ENCODE data around the gene C9orf40.
A peak's percentile ranks its signal among the peaks of the same experiment; 100 is the strongest.

Gene C9orf40, protein sequence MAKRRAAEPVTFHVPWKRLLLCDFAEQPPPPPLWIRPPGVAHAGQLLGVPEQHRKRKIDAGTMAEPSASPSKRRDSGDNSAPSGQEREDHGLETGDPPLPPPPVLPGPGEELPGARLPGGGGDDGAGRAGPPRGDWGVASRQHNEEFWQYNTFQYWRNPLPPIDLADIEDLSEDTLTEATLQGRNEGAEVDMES

DNA sequence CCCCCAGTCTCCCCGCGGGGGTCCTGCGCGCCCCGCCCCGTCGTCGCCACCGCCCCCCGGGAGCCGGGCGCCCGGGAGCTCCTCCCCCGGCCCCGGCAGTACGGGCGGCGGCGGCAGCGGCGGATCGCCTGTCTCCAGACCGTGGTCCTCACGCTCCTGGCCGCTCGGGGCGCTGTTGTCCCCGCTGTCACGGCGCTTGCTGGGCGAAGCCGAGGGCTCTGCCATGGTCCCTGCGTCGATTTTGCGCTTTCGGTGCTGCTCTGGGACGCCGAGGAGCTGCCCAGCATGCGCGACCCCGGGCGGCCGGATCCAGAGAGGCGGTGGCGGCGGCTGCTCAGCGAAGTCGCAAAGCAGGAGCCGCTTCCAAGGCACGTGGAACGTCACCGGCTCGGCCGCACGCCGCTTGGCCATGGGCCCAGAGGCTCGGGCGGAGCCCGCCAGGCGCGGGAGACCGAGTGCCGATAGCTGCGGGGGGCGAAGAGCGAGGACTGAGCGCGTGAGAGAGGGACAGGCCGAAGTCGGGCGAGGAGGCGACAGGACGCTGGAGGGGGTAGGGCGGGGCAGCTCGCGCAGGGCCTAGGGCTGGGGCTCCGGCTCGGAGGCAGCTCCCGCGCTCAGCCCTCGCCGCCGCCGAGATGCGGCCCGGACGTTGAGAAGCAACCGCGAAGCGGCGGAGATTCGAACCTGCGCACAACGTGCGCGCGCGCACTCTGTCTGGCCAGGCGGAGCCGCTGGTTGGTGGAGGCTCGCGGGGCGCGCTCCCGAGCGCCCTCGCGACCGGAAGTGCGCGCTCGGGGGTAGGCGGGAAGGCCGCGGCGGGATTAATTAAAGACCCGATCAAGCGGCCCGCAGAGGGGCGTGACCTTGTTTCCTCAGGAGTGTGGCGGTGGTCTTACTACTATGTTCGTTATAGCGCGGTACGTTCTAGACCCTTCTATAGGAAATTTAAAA lies at the start of gene C9orf40:
Gene C9orf40, minus strand, starts transcription at position 712 of the 951 bp plus-strand sequence. Its CDS starts 301 bp downstream, at position 411.
- intact Hi-C loops (cut with DNase I), result loop anchor here (2.0 to 5.0 kb wide), 3 partner anchors 75 to 175 kb away; partner anchors contain the start of gene CARNMT1
- DNase-seq, result peak; percentile 72 to 95 (median 91)

DNA sequence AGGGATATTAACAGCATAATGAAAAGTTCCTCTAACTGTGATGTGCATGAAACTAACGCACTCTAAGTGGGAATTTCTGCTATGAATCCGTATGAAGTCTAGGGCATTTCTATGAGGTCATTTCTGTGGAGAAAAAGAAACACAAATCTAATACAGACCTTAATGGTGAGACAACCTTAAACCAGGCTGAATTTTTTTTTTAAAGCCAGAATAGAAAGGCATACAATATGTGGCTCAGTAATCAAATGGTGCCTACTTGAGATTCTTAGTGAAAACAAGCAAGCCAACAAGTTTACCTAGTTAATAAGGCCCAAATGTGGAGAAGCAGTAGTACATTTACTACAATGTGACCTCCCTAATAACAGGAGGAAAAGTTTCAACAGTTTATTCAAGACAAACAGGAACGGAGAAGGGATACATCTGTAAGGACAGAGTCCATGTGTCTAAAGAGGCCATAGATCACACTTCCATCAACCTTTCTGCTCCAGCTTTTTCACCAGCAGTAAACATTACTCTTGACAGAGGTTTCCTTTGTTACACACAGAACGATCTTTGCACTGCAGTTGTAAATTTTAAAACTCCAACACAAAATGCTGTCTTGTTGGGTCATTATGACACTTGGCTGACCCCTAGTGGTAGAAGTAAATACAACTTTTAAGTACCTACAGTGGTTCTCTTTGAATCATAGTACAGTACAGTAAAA lies 49.2 kb upstream of the C9orf40 start:
- intact Hi-C loops (cut with DNase I), result loop anchor here (5.0 kb wide), 1 partner anchor 230 kb away; no protein-coding TSS in a partner anchor
- DNase-seq, result peak in 8 of 42 donors; percentile 5 to 67 (median 19)

DNA sequence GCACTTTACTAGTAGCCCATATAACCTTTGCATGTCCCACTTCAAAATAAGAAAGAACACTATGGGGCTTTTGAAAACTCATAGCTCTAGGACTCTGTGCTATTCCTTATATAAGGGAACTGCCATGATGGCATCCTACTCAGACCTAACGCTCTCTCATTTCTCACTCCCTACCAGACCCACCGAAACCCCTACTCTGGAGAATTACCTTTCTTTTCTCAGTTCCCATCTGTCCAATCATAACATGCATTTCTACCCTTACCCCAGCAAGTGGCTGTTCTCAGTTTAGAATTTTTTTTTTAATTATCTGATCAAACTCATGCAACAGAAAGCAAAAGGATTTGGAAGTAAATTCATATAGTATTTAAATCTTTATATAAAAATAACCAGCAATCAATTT lies 48.1 kb upstream of the C9orf40 start:
- DNase-seq, result no peak
- intact Hi-C loops (cut with DNase I), result loop anchor here (5.0 kb wide), 1 partner anchor 229 kb away; no protein-coding TSS in a partner anchor

DNA sequence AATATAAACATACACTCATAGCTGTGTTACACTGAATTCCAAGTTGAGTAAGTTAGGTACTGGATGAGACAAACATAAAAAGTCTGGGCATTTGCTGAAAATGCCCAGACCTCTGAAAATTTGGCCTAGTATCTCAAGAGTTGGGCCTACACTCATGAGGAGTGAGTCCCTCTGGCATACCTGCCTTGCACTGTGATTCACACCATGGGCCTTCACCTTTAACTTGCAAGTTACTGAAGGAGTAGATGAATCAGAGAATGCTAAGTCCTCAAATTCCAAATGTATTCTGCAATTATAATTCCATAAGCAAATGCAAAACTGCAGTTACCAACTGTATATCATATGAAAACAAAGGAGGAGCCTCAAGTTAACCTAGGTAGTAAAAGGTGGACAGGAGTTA lies 32.3 kb upstream of the C9orf40 start:
- no peak for DNase-seq
- intact Hi-C loops (cut with DNase I), result no loop called here

DNA sequence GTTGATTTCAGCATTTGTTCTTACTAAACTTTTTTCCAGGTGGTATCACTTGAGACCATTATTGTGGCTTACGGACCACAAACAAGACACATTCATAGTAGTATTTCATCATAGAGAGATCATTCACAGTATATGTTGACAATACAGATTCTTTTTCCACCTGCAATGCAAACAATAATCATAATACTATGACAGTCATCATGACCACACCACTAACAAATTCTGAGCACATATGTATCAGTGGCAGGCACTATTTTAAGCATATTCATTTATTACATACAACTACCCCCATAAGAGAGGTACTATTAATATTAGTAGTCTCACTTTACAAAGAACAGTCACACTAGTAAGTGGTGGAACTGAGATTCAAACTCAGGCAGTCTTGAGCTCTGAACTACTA lies 31.0 kb upstream of the C9orf40 start:
- intact Hi-C loops (cut with DNase I), result no loop called here
- DNase-seq, result no peak

DNA sequence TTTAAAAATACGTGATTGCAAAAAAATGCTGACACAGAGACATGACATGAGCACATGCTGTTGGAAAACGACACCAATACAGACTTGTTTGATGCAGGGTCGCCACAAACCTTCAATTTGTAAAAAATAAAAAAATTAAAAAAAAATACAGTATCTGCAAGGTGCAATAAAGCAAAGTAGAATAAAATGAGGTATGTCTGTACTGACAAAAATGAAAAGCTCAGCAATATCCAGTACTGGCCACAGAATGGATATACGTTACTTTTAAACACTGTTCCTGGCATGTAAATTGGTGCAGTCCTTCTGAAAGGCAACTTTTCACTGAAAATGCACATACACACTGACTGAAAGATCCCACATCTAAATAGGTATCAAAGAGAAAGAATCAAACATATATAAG lies 27.1 kb upstream of the C9orf40 start:
- intact Hi-C loops (cut with DNase I), result no loop called here

DNA sequence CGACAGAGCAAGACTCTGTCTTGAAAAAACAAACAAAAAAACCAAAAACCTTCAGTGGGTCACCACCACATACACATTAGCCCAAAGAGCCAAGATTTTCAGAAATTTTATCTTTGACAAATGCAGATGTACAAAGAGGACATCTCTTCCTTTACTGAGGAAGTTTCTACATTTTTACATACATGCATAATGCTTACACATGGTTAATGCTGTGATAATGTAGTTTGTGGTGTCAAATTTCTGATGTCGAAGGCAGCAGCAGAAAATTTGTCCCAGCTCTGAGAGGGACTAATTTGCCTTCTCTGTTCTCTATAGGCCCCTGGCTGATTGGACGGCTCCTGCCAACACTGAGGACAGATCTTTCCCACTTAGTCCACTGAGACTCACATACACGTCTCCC lies 24.6 kb upstream of the C9orf40 start:
- no peak for DNase-seq
- intact Hi-C loops (cut with DNase I), result no loop called here

More for the DNA sequence above, 27.1 kb upstream of the C9orf40 start:
- no peak for DNase-seq

DNA sequence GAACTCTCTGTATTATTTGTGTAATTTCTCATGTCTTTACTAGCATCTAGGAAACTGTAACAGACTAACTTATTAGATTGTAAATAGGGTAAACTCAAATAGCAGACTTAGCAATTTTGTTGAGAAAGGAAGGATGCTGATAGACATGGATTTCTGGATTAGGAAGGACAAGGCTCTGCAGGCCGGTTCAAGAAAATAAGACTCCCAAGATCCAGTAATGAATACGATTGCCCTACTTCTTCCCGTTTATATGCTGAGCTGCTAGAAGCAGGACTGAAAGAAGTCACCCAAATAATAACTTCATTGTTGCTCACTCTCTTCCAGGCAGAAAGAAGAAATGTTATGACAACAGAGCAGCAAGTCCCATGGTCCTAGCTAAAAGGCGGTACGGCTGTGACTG lies 22.8 kb upstream of the C9orf40 start:
- no peak for DNase-seq
- intact Hi-C loops (cut with DNase I), result no loop called here

DNA sequence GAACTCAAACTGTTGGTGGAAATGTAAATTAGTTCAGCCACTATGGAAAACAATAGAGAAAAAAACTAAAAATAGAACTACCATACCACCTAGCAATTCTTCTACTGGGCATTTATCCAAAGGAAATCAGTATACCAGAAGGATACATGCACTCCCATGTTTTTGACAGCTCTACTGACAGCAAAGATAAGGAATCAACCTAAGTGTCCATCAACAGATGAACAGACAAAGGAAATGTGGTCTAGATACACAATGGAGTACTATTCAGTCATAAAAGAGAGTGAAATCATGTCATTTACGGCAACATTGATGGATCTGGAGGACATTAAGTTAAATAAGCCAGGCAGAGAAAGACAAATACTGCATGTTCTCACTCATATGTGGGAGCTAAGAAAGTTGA lies 21.8 kb upstream of the C9orf40 start:
- no peak for DNase-seq
- intact Hi-C loops (cut with DNase I), result no loop called here

DNA sequence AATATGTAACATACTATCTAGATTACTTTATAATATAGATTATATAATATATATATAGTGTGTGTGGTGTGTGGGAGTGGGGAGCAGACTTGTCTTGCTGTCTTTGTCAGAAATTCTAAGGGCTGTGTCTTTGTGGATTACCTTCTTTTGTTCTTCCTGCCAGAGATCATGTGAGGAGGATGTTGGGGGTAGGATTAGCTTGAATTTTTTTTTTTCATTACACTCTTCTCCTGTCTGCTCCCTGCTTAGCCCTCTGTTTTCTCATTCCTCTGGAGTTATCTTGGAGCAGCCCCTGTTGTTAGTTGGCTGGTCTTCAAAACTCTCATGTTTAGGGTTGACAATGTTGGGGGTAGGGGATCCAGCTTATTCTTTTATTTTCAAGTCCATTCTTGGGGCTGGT lies 21.0 kb upstream of the C9orf40 start:
- DNase-seq, result no peak
- intact Hi-C loops (cut with DNase I), result no loop called here

DNA sequence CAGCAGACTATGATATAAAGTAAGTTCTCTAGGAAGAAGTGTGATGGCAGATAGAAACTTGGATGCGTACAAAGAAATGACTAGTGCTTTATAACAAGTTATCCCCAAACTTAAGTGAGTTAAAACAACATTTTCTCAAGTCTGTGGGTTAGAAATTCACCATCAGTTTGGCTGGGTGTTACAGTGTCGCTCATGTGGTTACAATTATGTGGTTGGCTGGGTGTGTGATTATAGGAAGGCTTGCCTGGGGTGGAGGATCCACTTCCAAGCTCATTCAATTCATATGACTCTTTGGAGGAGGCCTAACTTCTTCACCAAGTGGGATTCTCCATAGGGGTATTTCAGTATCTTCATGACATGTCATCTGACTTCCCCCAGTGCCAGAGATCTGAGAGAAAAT lies 10.3 kb upstream of the C9orf40 start:
- intact Hi-C loops (cut with DNase I), result no loop called here
- no peak for DNase-seq

DNA sequence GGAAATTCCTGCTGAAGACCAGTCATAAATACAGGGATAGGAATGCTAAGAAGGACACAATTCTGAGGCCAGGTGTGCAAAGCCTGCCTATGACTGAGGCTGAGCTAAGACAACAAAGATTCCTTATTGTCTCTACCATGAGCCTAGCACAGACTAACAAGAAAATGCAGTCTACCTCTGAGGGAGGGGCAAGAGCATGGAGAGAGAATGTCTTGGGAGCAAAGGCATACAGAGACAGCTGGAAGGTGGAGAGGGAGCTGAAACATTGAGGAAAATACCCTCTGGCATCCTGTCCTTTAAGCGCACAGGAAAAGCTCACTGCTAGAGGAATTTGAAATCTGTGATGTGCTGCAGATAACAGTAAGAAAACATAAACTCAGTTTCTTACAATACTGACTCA lies 8.8 kb upstream of the C9orf40 start:
- intact Hi-C loops (cut with DNase I), result no loop called here
- DNase-seq, result no peak

DNA sequence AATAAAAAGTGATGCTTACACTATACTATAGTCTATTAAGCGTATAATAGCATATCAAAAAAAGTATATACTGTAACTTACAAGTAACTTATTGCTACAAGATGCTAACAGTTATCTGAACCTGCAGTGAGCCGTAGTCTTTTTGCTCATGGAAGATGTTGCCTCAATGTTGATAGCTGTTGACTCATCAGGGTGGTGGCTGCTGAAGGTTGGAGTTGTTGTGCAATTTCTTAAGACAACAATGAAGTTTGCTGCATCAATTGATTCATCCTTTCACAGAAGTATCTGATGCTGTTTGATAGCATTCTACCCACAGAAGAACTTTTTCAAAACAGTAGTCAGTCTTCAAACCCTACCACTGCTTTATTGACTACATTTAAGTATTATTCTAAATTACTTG lies 7.8 kb upstream of the C9orf40 start:
- DNase-seq, result no peak
- intact Hi-C loops (cut with DNase I), result no loop called here

DNA sequence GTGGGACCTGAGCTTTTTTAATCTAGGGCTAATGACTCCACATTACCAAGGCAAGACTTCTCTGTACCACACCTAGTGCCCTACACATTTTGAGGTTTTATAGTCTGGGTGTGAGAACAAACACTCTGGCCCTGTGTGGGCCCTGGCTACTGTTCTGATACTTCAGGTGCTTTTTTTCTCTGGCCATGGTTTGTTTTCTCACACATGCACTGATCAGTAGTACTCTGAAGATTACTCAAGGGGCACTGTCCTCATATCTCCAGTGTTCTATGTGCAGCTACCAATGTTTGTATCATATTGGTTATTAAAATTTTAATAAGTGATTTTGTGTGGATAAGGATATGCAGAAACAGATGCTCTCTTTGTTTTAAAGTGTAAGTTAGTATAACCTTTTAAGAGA lies 5.9 kb upstream of the C9orf40 start:
- intact Hi-C loops (cut with DNase I), result no loop called here
- DNase-seq, result no peak

DNA sequence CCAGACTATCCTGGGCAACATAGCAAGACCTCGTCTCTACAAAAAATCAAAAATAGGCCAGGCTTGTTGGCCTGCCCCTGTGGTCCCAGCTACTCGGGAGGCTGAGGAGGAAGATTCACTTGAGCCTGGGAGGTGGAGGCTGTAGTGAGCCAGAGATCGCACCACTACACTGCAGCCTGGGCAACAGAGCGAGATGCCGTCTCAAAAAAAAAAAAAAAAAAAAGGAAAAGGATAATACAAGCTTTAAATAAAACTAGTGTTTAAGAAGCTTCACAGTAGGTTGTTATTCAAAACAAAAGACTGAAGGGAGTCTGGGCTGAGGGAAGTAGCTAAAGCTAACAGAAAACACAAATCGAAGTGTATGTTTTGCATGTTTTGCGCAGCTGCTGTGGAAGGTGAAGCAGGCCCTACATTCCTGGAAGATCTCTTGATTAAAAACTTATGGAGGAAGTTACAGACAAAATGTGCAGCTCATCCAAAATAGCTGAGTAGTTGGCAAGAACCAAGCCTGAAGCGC lies 581 bp upstream of the C9orf40 start:
- intact Hi-C loops (cut with DNase I), result loop anchor here (2.0 to 5.0 kb wide), 3 partner anchors 74 to 176 kb away; partner anchors contain the start of gene CARNMT1

DNA sequence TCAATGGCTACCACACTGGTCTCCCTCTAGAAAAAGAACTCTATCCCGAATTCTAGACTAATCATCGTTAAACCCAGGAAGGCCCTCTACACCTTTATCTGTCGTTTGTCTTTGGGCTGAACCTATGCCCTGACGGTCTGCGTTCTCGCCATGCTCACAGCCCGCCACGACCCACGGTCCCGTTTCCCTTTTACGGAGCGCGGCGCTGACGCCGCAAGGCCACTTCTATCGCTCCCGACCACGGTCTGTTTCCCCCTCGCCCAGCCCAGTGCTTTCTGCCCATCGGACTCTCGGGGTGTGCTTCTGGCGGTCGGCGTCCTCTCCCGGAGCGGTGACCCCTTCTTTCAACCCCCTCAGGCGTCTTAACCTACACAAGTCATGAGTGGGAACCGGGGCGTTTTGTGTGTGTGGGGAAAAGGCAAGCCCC lies 974 bp downstream of the C9orf40 start:
- intact Hi-C loops (cut with DNase I), result loop anchor here (2.0 to 5.0 kb wide), 3 partner anchors 76 to 174 kb away; partner anchors contain the start of gene CARNMT1
- DNase-seq, result peak in 39 of 42 donors; percentile 13 to 75 (median 46)

More for the DNA sequence above, 581 bp upstream of the C9orf40 start:
- peak in 4 of 42 donors; percentile 3 to 11 (median 8) for DNase-seq

DNA sequence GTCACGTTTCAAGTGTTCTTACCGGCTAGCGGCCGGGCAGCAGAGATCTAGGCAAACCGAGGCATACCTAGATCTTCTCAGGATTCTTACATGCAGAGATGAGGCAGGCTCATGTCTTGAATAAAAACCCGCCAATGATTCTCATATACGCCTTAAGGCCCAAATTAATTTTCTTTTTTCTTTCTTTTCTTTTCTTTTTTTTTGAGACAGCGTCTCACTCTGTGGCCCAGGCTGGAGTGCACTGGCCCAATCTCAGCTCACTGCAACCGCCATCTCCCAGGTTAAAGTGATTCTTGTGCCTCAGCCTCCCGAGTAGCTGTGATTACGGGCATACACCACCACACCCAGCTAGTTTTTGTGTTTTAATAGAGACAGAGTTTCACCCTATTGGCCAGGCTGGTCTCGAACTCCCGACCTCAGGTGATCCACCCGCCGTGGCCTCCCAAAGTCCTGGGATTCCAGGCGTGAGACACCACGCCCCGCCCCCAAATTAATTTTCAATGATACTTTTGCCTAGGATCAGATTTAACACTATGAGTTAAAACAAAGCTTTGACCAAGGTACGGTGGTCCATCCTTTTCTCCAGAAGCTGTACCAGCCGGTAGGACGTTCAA lies 1.5 kb downstream of the C9orf40 start:
- DNase-seq, result no peak
- intact Hi-C loops (cut with DNase I), result loop anchor here (5.0 kb wide), 2 partner anchors 76 to 174 kb away; partner anchors contain the start of gene CARNMT1

All from head of caudate nucleus (tissue), 42 donors.